Hematopoietic multipotent progenitor cell treated with erythropoietin and hydrocortisone succinate and interleukin-3 and kit ligand, for 17 days (in vitro differentiated cells): ENCODE measurements around the gene C6orf141.

Source experiments
- DNase-seq: peaks from one replicate; pipeline ENCODE4 v3.0.0-alpha.2; 2015; ENCODE audit warnings: low spot score

C6orf141 gene

GRCh38 chr6:49539102-49539501 is 11.4 kb upstream of the C6orf141 start:
- no peak for DNase-seq

DNA sequence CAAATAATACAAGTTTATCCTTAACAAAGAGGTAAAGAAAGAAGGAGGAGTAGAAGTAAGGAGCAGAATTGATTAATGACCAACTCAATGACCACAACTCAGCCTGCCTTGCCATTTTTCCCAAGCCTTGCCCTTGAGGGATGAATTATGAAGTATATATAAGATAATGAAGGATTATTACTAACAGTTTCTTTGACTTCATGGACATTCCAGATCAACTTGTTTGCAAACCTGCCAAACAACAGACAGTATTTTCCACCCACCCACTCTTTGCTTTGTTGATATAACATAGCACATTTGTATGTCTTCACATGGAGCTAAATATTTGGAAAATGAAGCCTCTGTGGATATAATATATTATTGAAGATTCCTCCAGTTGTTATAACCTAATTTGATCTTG is 9.9 kb upstream of the C6orf141 start:
- no peak for DNase-seq

DNA sequence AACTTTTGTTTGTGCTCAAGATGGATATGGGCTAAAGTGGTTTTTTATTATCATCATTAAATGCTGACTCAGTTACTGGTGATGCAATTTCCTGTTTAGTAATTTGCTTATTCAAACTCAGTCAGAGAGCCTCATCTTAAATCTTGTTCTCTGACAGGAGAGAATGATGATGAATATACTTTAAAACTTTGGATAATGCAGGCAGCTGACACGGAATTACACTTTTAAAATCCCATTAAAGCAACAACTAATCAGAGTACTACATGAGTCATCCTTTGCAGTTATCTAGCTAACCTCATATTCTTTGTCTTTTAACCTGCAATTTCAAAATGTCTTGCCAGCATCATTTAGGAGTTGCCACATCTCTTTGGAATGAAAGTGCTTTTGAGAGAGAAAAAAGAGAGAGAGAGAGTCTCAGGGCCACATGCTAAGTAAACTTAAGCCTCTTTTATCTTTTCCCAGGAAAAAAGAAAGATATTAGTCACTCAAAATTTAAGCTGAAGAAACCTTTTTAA is 9.2 kb upstream of the C6orf141 start:
- DNase-seq, result no peak

- no peak for DNase-seq
These were observed 8.5 kb upstream of the C6orf141 start for GRCh38 chr6:49541936-49542335.

- DNase-seq, result no peak
These were observed 7.2 kb upstream of the C6orf141 start for GRCh38 chr6:49543087-49543858.

GRCh38 chr6:49546331-49546730 is 4.1 kb upstream of the C6orf141 start:
- no peak for DNase-seq

DNA sequence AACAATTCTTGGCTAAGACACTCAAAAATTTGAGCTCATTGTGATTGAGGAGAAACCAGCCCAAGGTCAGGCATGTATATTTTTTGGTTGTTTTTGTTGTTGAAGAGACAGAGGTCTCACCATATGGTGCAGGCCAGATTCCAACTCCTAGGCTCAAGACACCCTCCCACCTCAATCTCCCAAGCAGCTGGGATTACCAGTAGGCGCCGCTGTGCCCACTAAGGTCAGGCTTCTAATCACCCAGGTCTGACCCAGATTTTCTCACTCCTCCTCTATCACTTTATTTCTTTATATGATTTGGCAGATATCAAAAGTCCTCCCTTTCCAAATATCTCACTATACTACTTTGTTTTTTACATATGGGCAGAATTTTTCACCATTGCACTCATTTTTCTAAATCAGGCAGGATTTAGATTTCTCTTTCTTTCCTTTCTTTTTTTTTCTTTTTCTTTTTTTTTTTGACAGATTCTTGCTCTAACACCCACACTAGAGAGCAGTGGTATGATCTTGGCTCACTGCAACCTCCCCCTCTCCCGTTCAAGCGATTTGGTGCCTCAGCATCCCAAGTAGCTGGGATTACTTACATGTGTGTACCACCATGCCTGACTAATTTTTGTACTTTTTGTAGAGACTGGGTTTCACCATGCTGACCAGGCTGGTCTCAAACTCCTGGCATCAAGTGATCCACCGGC is 1.7 kb upstream of the C6orf141 start:
- DNase-seq, result no peak

GRCh38 chr6:49549691-49550491 is 577 bp upstream of the C6orf141 start:
- no peak for DNase-seq

GRCh38 chr6:49551078-49551865 is 804 bp downstream of the C6orf141 start:
- DNase-seq, result no peak

DNA sequence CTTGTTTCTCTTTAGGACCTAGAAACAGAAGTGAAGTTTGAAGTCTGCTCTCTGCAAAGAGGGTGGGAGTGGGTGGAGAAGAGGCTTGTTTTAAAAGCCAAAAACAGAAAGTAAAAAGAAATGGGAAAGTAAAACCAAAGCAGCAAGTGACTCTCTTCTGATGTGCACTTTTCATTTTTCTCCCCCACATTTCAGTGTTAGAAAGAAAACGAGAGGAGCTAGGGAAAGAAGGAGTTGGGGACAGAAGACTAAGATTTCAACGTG is 1.3 kb downstream of the C6orf141 start:
- DNase-seq, result no peak

GRCh38 chr6:49552596-49552995 is 2.1 kb downstream of the C6orf141 start:
- DNase-seq, result no peak

- DNase-seq, result no peak
These were observed 2.9 kb downstream of the C6orf141 start for GRCh38 chr6:49553384-49553783.

DNA sequence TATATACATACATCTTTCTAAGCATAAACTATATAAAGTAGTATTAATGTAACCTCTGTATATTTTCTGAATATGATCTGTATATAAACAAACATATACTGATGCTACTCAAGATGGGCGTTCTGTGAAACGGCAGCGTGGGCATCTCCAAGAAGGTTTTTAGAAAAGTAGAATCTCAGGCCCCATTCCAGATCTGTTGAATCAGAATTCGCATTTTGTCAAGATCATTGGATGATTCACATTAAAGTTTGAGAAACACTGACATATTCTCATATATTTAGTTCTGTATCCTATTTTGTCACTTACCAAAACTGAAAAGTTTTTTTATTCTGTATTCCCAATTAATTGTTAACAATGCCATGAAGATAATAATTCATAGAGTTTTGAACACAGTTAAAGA is 5.5 kb downstream of the C6orf141 start:
- DNase-seq, result no peak

- no peak for DNase-seq
These were observed 6.0 kb downstream of the C6orf141 start for GRCh38 chr6:49556429-49556837.

GRCh38 chr6:49557177-49557576 is 6.7 kb downstream of the C6orf141 start:
- no peak for DNase-seq

- no peak for DNase-seq
These were observed 7.8 kb downstream of the C6orf141 start for GRCh38 chr6:49558238-49558637.

- no peak for DNase-seq
These were observed 12.8 kb downstream of the C6orf141 start for GRCh38 chr6:49563006-49563886.

- DNase-seq, result no peak
These were observed 14.1 kb downstream of the C6orf141 start for GRCh38 chr6:49564552-49564951.

GRCh38 chr6:49565261-49565660 is 14.8 kb downstream of the C6orf141 start:
- no peak for DNase-seq

DNA sequence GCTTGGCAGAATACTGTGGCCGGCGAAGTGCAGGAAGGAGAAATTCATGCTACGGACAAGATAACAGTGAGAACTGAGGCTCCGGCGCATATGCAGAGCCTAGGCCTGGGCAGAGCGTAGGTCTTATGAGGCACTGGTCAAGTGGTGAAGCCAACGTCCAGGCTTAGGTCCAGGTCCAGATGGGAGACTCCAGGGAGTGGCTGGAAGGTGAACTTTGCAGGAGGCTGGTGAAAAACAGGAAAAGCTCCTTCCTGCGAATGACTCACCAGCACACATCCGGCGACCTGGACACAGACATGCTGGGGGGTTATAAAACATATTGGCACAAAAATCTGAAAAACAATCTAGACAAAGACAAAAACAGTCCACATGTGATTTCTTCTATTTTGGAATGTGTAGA is 15.4 kb downstream of the C6orf141 start:
- DNase-seq, result no peak

- no peak for DNase-seq
These were observed 20.1 kb downstream of the C6orf141 start for GRCh38 chr6:49570474-49571079.
